GM21390 (cell line): ENCODE data around the gene MCM7.
A peak's percentile ranks its signal among the peaks of the same experiment; 100 is the strongest.
"Not testable (repeated sequence)": the region's sequence is repeated elsewhere in the genome, so short reads cannot be mapped to it uniquely, and the experiment has no call there.

Source experiments
- ATAC-seq: cut with Tn5 transposase; IDR thresholded peaks from one replicate; pipeline ENCODE4 v1.9.1; 2021; ENCODE audit not compliant: unreplicated experiment

The MCM7 gene

GRCh38 chr7:100101016-100101862 lies at the start of gene MCM7, which contains the start of gene AP4M1:
MCM7 (minus strand) TSS chr7:100101397; CDS start chr7:100101294, 103 bp downstream.
AP4M1 (plus strand) TSS chr7:100101643; CDS start chr7:100101715, 72 bp downstream.
- peak; percentile 75 for ATAC-seq

GRCh38 chr7:100148559-100149328 lies 47.5 kb upstream of the MCM7 start, which contains the start of gene LAMTOR4:
LAMTOR4 (plus strand) TSS chr7:100148918; CDS start chr7:100148973, 55 bp downstream.
- ATAC-seq: peak; percentile 98

GRCh38 chr7:100148225-100148558 lies 47.0 kb upstream of the MCM7 start:
- ATAC-seq: peak; percentile 3

DNA sequence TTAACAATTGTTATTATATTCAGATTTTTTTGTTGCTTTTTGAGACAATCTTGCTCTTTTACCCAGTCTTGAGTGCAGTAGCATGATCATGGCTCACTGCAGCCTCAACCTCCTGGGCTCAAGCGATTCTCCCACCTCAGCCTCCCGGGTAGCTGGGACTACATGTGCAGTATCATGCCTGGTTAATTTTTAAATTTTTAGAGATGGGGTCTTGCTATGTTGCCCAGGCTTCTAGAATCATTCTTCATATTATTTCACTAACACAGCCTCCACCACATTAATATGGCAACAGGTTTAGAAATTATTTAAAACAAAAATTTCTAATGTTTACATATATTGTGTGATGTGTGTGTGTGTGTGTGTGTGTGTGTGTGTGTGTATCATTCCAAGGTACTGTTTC lies 46.1 kb upstream of the MCM7 start:
- no peak for ATAC-seq

- ATAC-seq: not testable (repeated sequence)
Observed at GRCh38 chr7:100146350-100146749, 45.2 kb upstream of the MCM7 start.

DNA sequence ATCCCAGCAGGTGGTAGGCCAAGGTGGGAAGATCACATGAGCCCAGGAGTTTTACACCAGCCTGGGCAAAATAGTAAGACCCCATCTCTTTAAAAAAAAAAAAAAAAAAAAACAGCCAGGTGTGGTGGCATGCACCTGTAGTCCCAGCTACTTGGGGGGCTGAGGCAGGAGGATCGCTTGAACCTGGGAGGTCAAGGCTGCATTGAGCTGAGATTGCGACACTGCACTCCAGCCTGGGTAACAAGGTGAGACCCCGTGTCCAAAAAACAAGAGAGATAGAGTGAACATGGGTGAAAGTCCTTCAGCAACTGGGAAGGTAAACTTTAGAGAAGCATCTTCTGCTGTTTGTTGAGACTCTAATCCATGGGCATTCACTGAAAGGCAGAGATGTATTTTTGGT lies 41.3 kb upstream of the MCM7 start:
- ATAC-seq: no peak

DNA sequence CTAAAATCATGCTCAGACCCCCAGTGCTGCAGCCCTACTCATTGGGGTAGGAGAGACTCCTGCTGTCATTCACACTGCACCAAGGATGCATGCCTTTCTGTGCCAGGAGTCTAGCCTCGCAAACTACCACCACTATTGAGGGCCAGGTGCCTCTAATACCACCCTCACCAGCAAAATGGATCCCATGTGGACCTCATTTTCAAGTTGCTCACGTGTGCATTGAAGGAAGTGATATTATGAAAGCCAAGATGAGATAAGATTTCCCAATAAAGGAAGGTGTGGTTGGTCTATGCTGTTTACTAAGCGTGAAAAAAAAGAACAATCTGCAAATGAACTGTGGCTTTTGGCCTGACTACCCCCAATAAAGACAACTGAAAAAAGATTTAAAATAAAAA lies 40.4 kb upstream of the MCM7 start:
- ATAC-seq: no peak

DNA sequence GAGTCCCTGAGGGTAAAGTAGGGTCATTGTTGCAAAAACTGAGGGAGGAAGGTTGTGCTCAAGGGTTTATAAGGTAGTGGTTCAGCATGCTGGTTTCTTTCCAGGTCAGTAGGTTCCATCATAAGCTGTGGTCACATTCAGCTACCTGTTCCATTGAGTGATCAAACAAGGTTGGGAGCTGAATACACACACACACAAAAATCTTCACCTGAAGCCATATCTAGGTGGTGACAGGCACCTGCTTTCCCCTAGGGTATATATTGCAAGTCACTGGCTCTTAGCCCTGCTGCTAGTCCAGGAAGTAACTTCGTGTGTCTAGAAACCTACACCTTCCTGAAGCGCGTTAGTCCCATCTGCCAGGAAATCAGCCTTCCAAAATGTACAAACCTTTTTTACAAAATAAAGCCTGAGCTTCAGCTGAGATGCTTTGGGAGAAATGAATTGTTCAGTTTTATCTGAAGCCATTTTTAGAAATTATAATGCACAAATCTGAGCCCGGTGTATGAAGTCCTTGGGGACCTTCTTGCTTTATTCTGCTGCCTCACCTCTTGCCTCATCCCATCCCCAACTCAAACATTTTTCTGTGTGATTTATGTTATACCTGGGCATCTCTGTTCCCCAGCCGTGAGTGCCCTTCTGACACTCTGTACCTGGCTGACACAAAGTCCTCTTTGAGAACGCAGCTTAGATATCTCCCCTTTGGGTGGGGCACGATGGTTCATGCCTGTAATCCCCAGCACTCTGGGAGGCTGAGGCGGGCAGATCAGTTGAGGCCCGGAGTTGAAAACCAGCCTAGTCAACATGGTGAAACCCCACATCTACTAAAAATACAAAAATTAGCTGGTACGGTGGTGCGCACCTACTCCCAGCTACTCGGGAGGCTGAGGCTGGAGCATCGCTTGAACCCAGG lies 36.9 kb upstream of the MCM7 start:
- no peak for ATAC-seq

GRCh38 chr7:100132697-100133151 lies 31.5 kb upstream of the MCM7 start:
- no peak for ATAC-seq

DNA sequence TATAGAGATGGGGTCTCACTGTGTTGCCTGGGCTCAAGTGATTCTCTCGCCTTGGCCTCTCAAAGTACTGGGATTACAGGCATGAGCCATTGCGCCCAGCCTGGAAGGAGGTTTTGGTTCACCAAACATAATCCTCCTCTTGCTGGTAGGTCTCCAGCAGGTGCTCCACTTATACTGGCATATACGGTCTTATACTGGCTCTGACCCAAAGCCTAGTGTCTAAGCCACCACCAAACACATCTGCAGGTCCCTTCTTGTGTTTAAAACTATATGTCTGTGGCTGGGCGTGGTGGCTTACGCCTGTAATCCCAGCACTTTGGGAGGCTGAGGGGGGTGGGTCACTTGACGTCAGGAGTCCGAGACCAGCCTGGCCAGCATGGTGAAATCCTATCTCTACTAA lies 30.9 kb upstream of the MCM7 start:
- no peak for ATAC-seq

GRCh38 chr7:100130608-100131453 lies 29.6 kb upstream of the MCM7 start:
- no peak for ATAC-seq

- ATAC-seq: not testable (repeated sequence)
Observed at GRCh38 chr7:100130220-100130607, 29.0 kb upstream of the MCM7 start.

- no peak for ATAC-seq
Observed at GRCh38 chr7:100128637-100128963, 27.4 kb upstream of the MCM7 start.

GRCh38 chr7:100127866-100128636 lies 26.9 kb upstream of the MCM7 start:
- no peak for ATAC-seq

- peak; percentile 59 for ATAC-seq
Observed at GRCh38 chr7:100126931-100127865, 26.0 kb upstream of the MCM7 start, which contains the start of gene MBLAC1. MBLAC1 (plus strand) TSS chr7:100126967; CDS start chr7:100127396, 429 bp downstream.

GRCh38 chr7:100126239-100126930 lies 25.2 kb upstream of the MCM7 start:
- peak; percentile 24 for ATAC-seq
